ENCODE measurements around the gene PVALEF. TPM values are rescaled to one million over a fixed set of nuclear protein-coding genes. Genes with fewer than 3 reads are reported as not detected.

Gene PVALEF
- total RNA-seq, 1 donor from 2014 or later = not detected

DNA sequence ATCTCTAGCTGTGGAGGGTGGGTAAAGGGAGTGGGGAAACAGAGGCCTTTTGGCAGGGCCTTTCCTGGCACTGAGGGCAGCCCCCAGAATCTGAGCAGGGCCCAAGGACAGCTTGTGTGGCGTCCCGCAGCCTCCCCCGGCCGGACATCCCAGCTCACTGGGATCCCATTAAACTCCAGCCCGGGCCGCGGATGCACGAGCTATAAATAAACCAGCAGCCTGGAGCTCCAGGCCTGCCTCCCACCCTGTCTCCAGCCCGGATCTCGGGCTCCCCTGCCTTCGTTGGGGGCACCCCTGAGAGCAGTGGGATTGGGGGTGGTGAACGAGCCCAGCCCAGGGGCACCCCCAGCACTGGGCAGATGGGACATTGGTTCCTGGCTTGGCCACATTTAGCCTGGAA, 14.6 kb downstream of the PVALEF start:
- intact Hi-C loops (cut with DNase I) = no loop called here
- H3K27me3 ChIP-seq = peaks cover 4% of the 10 kb centered on the region
- no peaks in the 10 kb centered on the region for H3K4me1 ChIP-seq
- no peaks in the 10 kb centered on the region for H3K9me3 ChIP-seq
- ATAC-seq = no peak
- no peak for DNase-seq
- H3K36me3 ChIP-seq = no peaks in the 10 kb centered on the region
- no peak overlapping the region for H3K4me3 ChIP-seq
- no peak overlapping the region for H3K27ac ChIP-seq
- TF ChIP-seq, protein P1, sequence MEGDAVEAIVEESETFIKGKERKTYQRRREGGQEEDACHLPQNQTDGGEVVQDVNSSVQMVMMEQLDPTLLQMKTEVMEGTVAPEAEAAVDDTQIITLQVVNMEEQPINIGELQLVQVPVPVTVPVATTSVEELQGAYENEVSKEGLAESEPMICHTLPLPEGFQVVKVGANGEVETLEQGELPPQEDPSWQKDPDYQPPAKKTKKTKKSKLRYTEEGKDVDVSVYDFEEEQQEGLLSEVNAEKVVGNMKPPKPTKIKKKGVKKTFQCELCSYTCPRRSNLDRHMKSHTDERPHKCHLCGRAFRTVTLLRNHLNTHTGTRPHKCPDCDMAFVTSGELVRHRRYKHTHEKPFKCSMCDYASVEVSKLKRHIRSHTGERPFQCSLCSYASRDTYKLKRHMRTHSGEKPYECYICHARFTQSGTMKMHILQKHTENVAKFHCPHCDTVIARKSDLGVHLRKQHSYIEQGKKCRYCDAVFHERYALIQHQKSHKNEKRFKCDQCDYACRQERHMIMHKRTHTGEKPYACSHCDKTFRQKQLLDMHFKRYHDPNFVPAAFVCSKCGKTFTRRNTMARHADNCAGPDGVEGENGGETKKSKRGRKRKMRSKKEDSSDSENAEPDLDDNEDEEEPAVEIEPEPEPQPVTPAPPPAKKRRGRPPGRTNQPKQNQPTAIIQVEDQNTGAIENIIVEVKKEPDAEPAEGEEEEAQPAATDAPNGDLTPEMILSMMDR (IDR thresholded peaks at IDR 0.05) = no peak

DNA sequence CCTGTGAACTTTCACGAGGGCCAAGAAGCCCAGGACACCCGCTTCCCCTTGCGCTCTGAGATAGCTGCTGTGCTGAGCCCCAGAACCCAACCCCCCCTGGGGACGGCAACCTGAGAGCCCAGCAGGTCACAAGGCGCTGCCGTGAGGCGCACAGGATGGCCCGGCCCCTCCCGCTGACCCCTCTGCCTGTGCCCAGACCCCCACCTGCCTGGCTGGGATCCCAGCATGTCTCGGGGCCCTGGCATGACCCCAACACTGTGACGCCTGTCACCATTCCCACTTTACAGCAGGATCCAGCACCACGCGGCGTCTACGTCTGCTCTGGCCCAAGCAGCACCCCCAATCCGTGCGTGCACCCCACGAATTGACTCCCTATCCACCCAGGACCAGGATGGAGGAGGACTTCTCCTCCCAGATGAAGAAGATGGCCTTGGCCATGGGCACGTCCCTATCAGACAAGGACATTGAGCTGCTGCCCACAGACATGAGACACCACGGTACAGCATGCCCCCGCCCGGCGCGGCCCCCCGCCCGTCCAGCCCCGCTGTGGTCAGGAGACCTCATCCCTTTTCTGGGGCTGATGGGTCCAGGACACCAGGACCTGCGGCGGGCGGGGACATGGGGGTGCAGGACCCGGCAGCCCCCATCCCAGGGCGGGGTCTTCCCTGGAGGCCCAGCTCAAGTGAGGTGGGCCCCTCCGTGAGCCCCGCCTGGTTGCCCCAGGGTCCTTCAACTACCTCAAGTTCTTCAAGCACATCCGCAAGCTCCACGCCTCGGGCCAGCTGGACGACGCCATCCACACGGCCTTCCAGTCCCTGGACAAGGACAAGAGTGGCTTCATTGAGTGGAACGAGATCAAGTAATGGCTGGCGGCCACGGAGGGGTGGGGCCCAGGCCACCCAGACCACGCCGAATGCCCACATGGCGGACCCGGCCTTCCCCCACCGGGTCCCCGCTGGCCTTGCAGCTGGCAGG, 15.8 kb downstream of the PVALEF start:
- ATAC-seq (no peak), DNase-seq (no peak)
- intact Hi-C loops (cut with DNase I) = no loop called here
- TF ChIP-seq, protein P1 (IDR thresholded peaks at IDR 0.05) = no peak
- Histone ChIP-seq H3K36me3 (no peaks in the 10 kb centered on the region), H3K27me3 (peaks cover 4% of the 10 kb centered on the region), H3K4me3 (no peak overlapping the region), H3K4me1 (no peaks in the 10 kb centered on the region), H3K9me3 (no peaks in the 10 kb centered on the region), H3K27ac (no peak overlapping the region)

DNA sequence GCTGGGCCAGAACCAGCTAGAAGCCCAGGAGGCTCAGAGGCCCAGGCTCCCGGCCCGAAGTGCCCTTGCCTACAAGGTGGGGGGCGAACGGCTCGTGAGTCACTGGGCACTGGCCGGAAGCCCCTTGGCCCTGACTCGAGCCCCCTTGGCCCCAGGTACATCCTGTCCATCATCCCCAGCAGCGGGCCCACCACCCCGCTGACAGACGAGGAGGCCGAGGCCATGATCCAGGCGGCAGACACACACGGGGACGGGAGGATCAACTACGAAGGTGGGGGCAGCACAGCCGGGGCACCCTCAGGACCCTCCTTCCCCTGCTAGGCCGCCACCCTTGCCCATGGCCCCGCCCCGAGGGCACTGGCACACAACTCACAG, 16.5 kb downstream of the PVALEF start:
- Histone ChIP-seq H3K4me3 (no peak overlapping the region), H3K27me3 (peaks cover 4% of the 10 kb centered on the region), H3K9me3 (no peaks in the 10 kb centered on the region), H3K36me3 (no peaks in the 10 kb centered on the region), H3K4me1 (no peaks in the 10 kb centered on the region), H3K27ac (no peak overlapping the region)
- no peak for ATAC-seq
- DNase-seq = no peak
- TF ChIP-seq, protein P1 (IDR thresholded peaks at IDR 0.05) = no peak
- intact Hi-C loops (cut with DNase I) = no loop called here

DNA sequence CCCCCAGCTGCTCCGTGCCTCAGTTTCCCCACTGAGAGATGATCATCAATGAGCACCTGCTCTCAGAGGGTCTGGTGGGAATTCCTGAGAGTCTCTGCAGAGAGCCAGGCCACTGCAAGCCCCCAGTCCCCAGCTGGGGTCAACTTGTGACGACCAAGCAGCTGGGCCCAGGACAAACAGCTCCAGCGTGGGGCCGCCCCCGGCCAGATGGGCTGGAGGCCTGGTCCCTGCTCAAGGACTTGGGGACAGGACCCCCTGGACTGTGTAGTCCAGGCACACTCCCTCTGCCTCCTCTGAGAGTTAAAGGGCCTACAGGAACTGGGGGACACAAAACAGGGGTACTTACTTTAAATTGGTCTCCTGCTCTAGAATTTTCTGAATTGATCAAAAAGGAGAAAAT, 17.3 kb downstream of the PVALEF start:
- no peaks in the 10 kb centered on the region for H3K9me3 ChIP-seq
- DNase-seq = no peak

DNA sequence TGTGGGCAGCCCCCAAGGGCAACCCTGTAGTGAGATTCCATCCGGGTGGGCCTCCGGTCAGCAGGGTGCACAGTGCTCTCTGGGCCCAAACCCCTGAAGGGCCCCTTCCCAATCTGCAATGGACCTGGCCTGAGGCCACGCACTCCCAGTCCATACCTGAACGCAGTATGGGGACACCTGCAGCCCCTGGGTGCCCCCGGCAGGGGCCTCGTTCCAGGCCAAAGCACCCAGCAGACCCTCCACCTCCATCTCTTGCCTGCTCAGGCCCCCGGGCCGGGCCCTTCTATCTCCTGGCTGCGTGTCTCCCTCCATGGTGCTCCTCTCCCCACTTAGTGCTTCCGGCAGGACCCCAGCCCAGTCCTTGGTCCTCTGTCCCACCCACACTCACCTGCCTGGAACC, 18.0 kb downstream of the PVALEF start:
- TF ChIP-seq, protein P1 (IDR thresholded peaks at IDR 0.05) = no peak
- Histone ChIP-seq H3K9me3 (no peaks in the 10 kb centered on the region), H3K36me3 (no peaks in the 10 kb centered on the region), H3K27ac (no peak overlapping the region), H3K4me1 (no peaks in the 10 kb centered on the region), H3K27me3 (peaks cover 4% of the 10 kb centered on the region), H3K4me3 (no peak overlapping the region)
- ATAC-seq (no peak), DNase-seq (no peak)
- intact Hi-C loops (cut with DNase I) = no loop called here

More for the DNA sequence above, 17.3 kb downstream of the PVALEF start:
- ATAC-seq = no peak
- H3K36me3 ChIP-seq = no peaks in the 10 kb centered on the region
- intact Hi-C loops (cut with DNase I) = no loop called here
- no peaks in the 10 kb centered on the region for H3K4me1 ChIP-seq
- no peak overlapping the region for H3K4me3 ChIP-seq
- peaks cover 4% of the 10 kb centered on the region for H3K27me3 ChIP-seq
- TF ChIP-seq, protein P1 (IDR thresholded peaks at IDR 0.05) = no peak
- no peak overlapping the region for H3K27ac ChIP-seq

Data from upper lobe of right lung (tissue), 1 donor.